GM18909 (cell line): ENCODE data around the gene TMEM123.

Source experiments
- ATAC-seq: cut with Tn5 transposase; IDR thresholded peaks from one replicate; pipeline ENCODE4 v1.9.1; 2021; ENCODE audit warnings: mild to moderate bottlenecking; ENCODE audit not compliant: unreplicated experiment, poor library complexity

TMEM123 gene, protein sequence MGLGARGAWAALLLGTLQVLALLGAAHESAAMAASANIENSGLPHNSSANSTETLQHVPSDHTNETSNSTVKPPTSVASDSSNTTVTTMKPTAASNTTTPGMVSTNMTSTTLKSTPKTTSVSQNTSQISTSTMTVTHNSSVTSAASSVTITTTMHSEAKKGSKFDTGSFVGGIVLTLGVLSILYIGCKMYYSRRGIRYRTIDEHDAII

DNA sequence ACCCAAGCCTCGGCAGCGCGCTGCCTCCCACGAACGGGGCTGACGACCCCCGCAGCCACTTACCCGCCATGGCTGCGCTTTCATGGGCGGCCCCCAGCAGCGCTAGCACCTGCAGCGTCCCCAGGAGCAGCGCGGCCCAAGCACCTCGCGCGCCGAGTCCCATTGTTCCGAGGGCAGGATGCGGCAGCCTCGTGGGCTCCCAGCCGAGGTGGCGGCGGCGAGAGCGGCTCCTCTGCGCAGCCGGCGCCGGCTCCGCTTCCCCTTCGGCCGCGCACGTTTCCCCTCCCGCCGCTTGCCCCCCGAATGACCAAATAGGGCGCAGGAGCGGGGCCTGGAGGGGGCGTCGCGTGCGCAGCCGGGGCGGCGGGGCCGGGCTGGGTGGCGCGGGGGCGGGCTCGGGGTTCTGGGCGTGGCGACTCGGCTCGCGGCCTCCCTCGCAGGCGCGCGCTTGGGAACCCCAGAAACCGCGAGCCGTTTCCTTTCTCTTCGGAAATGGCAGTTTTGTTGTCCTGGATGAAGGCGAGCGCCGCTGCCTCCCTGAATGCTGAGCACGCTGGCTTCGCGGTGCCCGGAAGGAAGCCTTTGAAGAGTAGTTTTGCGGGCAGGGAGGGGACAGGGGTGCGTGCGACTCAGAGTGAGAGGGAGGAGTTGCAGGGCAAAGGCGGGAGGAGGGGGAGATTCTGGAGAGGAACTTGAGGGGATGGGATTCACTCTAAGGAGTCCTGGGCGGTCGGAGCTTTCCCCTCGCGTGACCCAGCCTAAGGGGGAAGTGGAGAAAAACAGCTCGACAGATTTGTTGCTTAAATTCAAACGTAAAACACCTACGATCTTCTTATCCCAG, at the start of gene TMEM123:
Gene TMEM123 (minus strand): TSS at position 305 of the 841 bp plus-strand sequence. CDS start 142 bp downstream, at position 163.
- ATAC-seq, result peak; percentile 64

DNA sequence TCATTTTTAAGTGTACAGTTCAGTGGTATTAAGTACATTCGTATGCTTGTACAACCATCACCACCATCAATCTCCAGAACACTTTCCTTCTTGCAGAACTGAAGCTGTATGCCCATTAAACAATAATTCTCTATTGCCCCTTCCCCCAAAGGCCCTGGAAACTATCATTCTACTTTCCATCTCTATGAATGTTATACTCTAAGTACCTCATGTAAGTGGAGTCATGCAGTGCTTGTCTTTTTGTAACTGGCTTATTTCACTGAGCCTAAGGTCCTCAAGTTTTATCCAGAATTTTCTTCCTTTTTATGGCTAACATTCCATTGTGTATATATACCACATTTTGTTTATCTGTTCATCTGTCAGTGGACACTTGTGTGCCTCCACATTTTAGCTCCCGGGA, 48.3 kb upstream of the TMEM123 start:
- ATAC-seq, result no peak

DNA sequence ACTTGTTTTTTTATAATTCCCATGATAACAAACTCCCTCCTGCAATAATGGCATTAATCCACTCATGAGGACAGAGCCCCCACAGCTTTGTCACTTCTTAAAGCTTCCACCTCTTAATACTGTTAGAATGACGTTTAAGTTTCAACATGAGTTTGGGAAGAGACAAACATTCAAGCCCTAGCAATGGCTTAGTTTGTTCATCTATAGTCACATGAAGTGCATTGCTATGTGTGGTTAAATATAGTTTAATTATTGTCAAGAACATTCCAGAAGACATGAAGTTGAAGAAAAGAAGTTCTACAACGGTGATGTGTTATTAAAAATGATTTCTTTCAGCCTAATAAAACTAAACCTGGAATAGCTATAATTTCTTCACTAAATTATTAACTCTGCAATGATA, 47.4 kb upstream of the TMEM123 start:
- no peak for ATAC-seq

DNA sequence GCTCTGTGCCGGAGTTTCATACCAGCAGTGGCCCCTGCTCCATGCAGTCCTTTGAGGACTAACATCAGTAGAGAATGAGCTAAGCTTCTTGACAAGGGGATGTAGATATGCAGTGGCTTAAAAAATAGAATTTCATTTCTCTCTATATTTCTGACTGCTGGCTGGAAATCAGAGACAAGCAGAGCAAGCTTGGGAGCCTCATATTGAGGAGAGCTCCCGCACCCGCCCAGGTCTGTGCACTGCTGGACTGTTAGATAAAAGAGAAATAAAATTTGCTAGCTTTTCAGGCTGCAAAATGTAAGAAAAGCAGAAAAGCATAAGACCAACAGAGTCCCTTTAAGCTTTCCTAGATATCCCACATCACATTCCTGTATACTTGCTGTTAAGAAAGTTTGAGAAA, 46.6 kb upstream of the TMEM123 start:
- ATAC-seq, result no peak

DNA sequence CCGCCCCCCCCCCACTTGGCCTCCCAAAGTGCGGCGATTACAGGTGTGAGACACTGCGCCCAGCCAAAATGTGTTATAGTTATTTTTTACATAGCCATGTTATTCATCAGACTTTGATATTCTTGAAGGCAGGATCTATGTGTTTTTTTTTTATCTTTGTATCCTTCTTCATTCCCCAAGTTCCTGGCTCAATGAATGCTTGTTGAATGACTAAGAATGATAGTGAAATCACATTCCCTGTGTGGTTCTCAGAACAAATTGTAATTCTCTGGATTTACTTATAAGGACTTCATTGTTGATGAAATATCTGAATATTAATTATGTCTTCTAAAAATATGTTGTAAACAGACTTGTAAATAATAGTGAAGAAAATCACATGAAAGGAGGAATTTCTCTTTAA, 44.5 kb upstream of the TMEM123 start:
- no peak for ATAC-seq

DNA sequence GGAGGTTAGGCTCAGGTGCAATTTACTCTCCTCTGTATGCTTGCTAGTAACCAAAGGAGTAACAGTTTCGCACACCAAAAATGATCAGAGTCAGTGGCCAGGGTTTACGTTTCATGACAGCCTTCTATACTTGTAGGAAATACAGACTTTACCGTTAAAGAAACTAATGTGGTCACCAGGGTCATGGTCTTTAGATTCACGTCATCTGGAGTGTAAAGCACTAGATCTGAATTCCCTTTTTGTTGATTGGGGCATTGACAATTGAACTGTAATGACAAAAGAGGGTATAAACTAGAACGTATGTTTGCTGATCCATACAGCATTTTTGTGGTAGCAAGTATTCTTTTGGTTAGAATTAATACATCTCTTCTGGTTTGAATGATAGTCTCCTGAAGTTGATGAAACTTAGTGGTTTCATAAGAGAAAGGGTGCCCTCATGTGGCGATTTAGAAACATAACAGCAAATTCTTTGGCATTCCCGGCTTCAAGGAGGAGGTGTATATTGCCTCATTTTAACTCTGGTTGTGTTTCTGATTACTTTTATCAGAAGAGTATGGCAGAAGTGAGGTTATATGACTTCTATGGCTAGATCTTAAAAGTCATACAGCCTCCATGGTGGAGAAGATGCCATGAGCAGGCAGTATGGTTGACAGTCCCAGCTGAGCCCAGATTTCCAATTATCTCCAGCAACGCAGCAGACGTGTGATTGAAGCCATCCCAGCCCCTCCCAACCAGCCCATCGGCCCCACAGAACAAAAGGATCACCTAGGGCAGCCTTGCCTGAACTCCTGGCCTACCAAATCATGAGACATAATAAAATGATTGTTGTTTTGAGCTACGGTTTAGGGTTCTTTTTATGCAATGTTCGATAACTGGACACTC, 42.8 kb upstream of the TMEM123 start:
- peak; percentile 92 for ATAC-seq

DNA sequence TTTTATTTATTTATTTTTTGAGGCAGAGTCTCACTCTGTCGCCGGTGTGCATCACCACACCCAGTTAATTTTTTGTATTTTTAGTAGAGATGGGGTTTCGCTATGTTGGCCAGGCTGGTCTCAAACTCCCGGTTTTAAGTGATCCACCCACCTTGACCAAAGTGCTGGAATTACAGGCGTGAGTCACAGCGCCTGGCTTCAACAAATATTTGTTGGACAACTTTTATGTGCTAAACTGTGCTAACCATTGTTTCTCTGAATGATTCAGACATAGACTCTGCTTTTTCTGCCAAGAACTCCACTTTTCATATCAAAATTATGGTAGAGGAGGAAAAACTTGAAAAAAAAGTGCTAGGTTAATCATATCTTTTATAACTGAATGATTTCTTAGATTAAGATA, 41.7 kb upstream of the TMEM123 start:
- no peak for ATAC-seq

DNA sequence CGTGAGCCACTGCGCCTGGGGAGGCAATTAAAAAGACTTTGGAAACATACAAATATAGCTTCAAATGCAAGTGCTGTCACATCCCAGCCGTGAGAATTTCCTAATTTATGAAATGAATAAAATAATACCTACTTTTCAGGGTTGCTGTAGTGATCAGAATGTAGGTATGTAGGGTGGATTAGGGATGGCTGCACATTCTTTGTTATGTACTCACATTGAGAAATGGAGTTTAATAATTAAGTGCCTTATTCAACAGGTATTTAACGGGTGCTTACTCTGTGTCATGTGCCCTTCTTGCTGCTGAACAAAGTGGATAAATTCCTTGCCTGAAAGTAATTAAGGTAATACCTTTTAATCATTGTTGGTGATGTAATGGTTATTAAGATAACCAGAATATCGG, 41.0 kb upstream of the TMEM123 start:
- no peak for ATAC-seq

DNA sequence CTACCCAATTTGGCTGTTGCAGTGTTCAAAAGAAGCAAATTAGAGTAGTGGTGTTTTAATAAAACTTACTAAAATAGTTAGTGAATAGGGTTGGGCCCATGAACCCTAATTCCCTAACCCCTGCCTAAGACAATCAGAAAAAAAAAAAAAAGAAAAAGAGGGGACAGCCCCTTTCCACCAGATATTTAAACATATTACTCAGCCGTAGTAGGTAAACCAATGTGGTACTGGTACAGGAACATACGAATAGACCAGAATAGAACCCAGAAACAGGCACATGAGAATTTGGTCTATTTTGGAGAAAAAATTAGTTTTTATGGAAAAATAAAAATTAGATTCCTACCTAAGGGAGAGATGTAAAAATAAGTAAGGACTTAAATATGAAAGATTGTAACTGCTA, 39.4 kb upstream of the TMEM123 start:
- ATAC-seq, result no peak

DNA sequence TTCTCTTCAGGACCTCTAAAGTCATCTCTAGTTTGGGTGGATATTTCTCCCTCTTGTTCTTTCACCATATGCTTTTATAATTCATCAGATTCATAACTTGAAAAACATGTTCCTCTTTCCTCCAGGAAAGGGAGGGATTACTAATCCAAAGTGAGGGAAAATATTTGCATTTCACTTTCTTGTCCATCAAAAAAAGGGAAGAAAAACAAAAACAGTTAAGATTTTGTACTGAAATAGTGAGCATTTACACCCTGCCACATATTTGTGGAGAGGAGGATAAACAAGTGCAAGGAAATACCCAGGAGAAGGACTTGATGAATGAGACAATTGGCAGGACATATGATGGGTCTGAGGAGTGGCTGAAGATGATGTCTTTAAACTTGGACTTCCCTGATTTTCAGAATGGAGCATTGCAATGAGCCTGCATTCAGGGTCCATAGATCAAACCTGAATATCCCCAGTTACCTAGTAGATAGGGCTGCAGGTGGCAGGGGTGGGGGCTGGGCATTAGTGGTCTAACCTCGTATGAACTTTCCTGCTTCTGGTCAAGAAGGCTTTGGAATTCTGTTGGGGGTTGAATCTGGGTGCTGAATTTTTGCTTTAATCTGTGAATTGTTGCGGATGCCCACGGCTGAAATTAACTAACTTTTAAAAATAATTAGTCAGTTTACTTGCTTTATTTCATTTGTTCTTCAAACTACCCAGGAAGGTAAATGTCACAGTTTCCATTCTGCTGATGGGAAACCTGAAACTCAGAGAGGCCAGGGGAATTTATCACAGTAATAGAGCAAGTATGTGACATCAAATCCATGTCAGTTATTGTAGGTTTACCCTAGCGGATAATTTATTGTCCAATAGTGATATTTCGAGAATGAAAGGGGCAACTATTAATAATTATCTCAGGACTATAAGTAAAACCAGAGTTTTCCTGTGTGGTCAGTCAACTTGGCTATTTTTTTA, 36.9 kb upstream of the TMEM123 start:
- no peak for ATAC-seq

DNA sequence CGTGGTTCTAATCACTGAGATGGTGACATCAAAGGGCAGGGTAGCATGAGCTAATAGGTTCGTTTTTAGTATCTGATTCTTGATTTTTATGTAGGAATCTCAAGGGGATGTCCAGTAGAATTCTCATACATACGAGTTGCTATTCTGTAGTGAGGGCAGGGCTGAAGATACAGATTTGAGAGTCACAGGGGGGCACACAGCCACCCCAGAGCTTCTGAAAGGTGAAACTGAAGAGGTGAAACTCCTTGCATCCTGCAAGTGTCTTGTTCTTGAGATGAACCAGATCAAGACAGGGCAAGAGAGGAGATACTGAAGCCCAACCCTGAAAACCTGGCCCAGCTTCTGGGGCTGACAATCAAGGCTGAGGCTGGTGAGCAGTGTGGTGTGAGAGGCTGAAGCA, 35.6 kb upstream of the TMEM123 start:
- peak; percentile 80 for ATAC-seq

DNA sequence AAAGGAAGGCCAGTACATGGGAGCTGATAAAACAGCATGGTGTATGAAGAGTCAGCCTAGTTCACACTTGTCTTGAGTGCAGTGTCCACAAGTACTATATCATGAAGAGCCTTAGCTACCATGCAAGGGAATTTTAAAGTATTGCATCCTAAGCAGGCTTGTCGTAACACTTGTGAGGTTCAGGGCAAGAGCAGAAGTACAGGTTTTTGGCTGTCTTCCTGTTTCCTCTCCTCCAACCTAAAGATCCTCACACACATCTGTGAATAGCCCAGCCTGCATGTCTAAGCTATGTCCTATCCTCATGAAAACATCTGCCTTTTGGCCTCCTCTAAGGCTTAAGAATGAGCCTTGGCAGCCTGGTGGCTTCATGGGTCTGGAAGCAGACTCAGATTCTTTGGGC, 34.6 kb upstream of the TMEM123 start:
- no peak for ATAC-seq

DNA sequence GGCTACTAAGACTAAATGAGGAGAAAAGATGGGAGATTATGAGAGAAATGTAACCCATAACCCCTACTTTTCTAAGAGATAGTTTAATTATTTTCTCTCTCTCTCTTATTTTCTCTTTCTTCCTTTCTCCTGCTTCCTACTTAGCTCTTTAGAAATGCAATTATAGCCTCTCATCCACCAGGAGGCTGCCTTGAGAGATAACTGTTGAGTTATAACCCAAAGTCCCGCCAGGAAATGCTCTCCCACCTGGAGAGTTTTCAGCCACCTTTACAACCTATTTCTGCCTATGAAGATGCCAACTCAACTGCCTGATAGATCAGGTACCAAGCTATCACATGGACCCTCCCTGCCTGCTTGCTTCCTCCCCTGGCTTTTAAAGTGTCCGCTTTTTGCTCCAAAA, 34.0 kb upstream of the TMEM123 start:
- ATAC-seq, result no peak

DNA sequence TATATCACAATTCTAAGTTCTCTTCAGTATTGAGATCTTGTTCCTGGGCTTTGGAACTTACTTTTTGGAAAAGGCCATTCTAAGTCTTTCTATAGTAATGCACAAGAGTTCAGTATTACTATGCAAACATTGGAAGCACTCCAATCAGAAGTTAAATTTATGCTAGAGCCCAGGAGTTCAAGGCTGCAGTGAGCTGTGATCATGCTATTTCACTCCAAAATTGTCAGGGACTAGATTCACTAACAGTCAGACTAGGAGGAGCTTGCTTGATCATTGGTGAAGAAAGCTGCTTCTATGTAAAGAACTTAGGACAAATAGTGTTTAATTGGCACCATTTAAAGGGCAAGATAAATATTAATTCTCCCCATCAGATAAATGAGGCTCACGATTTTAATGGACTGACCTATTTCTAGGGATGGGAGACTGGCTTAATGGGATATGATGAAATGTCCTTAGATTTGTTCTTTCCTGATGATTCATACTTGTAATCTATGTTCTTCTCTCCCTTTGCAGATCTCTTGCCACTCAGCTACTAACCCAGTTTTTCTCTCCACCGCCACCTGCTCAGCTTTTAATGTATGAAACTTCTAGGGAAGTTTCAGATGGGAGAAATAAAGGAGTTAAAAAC, 32.6 kb upstream of the TMEM123 start:
- no peak for ATAC-seq

DNA sequence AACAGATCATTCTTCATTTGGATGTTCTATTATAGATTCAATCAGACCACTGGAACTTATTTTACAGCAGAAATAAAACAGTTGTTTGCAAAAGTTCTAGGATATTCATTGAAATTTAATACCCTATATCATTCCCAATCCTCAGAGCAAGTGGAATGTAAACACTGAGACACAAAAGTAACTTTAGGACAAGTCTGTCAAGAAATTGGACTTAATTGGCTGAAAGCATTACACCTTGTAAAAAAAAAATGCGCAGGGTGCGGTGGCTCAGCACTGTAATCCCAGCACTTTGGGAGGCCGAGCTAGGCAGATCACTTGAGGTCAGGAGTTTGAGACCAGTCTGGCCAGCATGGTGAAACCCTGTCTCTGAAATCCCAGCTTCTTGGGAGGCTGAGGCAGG, 29.9 kb upstream of the TMEM123 start:
- no peak for ATAC-seq

DNA sequence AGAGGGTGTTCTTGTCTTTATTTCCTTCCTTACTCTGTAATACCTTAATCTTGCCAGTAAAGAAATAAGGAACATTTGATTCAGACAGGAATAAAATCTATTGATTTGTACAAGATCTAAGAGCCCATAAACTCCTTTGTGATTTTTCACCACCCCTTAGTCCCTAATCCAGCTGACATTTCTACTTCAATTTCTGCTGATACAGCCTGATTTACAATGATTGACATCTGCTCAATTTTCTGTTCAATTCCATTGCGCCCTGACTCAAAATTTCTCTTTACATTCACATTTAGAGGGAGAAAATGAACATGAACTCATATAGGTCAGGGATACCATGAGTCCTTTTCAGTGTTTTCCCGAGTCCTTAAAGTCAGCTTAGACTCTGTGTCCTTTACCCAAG, 27.2 kb upstream of the TMEM123 start:
- no peak for ATAC-seq

DNA sequence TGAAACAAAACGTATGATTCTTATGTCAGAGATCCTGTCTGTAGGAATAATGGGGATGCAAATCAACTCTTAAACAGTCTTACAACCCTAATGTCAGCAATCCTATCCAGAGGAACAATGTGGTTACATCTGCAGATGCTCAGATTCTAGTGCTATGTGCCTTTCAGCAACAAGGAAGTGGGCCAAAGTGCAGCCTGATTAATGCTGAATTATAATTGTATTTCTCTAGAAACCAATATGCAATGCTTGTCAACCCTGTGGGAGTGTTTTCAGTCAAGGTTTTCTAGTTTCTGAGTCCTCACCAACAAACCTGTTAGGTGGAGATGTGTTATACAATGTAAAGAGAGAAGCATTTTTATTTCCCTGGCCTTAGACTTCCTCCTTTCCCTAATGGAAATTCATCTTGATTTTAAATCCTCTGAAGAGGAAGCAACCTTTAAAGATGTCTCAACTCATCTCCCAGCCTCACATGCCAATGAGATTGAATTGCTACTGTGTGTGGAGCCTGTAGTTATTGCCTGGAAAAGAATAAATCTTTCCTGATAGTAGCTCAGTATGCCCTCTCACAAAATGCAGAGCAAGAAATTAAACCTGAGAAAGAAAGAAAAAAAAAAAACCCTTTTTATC, 26.2 kb upstream of the TMEM123 start:
- ATAC-seq, result no peak

DNA sequence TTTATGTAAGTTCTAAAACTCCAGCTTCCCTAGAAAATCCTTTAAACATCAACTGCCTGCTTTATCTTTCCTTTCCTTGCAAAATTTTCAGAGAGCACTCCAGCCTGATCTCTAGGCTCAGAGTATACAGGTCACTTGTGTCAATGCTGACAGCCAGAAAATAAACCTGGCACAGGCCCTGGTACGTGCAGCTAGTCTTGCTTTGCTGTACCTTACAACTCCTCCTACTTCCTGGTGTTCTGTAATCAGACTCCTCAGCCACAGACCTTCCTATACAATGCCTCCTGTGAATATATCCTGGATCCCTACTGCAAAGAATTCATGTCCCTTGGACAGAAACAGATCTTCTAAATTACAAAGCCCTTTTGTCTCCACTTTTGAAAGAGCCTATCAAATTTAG, 24.2 kb upstream of the TMEM123 start:
- ATAC-seq, result peak; percentile 34

DNA sequence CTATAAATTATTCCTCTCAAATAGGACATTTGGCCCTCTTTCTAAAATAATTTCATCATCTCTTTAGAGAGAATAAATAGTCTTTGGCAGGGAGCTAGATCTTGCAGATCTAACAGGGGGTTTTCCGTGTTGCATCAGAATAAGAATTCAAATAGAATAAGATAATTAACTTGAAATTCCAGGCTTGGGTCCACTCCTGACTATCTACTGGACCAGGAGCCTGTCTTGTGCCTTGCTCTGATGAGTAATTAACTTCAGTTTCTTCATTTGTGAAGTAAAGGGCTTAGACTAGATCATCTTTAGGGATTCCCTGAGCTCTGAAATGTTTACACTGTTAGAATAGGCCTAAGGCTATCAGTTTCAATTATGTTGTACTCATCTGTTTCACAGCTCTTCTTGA, 23.5 kb upstream of the TMEM123 start:
- no peak for ATAC-seq
